ENCODE data around the gene PCIF1.
"Not testable (repeated sequence)": the region's sequence is repeated elsewhere in the genome, so short reads cannot be mapped to it uniquely, and the experiment has no call there.

The PCIF1 gene

DNA sequence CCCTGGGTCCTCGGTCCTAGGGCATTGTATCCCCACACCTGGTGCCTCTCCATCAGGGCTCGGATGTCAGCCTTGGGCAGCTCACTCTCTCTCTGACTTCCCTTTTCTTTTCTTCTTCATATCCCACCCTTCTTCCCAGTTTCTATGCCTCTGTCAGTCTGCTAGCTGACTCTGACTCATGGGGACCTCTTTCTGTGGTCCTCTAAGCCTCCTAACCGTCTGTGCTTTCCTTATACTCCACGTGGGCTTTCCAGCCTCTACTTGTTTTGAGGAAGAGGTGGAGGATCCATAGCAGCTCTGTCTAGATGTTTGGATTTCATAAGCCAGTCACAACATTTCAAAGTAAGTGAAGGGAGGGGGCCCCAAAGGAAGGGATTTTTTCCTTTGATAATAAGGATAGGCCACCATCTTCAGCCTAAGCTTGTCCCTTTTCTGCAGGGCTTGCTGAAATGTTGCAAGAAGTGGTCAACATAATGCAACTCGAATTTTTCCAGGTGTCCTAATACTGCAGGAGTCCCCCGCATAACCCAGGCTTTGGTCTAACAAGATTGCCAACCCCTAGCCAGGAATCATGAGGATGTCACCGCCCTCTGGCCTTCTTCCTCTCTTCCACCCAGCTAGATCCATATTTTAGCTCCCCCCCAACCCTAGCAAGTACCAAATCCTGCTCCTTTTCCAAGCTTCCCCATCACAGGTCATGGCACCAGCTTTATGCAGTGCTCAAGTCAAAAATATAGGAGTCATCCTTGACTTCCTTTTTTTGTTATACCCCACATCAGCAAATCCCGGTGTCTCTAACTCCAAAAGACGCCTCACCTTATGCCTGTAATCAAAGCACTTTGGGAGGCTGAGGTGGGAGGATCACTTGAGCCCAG is 13.8 kb upstream of the PCIF1 start:
- peak overlapping the region in 2 of 21 experiments; percentile 52 to 62 for H3K27ac ChIP-seq
- no peak overlapping the region for H3K4me3 ChIP-seq

DNA sequence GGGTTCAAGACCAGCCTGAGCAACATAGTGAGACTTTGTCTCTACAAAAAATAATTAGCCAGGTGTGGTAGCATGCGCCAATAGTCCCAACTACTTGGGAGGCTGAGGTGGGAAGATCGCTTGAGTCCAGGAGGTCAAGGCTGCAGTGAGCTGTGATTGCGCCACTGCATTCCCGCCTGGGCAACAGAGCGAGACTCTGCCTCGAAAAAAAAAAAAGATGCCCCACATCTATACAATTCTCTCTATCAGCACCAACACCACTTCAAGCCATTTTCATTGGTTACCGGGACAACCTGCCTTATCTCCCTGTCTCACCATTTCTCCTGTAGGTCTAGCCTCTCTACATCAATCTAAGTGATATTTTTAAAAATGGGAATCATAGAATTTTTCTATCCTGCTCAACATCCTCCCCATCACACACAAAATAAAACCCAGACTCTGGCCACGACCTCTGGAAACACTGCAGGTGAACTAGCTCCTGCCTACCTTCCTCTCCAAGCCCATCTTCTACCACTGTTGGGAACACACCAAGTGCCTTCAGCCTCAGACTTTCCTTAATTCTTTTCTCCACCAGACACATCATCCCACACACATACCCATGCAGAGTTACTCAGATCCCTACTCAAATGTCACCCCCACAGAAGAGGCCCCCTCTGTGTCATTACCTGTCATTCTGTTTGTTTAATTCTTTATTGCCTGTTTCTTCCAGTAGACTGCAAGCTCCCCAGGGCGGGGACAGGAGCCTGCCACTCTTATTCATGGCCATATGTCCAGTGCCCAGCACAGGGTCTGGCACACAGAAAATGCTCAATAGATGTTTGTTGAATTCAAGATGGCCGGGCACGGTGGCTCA is 12.9 kb upstream of the PCIF1 start:
- Histone ChIP-seq H3K27ac (no peak overlapping the region), H3K4me3 (no peak overlapping the region)

DNA sequence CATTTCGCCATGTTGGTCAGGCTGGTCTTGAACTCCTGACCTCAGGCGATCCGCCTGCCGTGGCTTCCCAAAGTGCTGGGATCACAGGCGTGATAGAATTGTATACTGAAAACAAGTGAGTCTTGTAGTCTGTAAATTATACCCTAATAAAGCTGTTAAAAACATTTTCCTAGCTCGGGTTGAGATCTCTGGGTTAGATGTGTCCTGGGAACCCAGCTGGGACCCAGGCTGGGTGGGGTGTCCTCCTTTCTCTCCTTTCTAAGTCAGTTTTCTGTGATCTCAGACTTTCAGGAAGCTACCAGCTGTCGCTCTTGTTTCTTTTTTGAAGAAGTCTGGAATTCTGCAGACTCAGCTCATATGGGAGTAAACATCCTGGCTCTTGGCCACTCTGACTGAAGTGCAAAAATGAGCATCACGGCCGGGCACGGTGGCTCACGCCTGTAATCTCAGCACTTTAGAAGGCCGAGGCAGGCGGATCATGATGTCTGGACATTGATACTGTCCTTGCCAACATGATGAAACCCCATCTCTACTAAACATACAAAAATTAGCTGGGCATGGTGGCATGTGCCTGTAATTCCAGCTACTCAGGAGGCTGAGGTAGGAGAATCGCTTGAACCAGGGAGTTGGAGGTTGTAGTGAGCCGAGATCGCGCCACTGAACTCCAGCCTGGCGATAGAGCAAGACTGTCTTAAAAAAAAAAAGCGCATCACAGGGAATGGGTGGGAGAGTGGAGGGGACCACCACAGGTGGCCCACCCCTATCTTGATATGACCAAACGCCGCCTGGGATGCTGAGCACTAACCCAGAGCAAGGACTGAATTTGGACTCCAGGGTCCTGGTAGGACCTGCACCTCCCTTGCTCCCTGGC is 9.9 kb upstream of the PCIF1 start:
- Histone ChIP-seq H3K27ac (peak overlapping the region in 15 of 21 experiments; percentile 35 to 72 (median 57)), H3K4me3 (no peak overlapping the region)

DNA sequence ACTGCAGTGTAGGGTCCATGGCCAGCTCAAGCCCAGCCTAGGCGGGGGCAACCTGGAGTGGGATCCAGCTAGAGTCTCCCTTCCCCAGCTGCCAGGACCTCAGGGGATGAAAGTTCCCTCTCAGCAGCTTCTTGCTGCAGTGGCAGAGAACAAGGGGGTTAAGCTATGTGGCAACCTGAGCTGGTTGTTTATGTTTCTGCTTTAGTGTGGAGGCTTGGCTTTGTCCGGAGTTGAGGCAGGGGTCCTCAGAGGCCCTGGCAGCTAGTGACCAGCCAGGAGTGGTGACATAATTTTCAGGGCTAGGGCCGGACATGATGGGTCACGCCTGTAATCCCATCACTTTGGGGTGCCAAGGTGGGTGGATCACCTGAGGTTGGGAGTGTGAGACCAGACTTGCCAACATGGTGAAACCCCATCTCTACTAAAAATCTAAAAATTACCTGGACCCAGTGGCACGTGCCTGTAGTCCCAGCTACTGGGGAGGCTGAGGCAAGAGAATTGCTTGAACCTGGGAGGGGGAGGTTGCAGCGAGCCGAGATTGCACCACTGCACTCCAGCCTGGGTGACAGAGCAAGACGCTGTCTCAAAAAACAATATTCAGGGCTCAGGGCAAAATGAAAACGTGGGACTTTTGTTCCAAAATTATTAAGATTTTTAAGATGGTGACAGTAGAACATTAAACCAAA is 8.5 kb upstream of the PCIF1 start:
- H3K4me3 ChIP-seq, result no peak overlapping the region
- H3K27ac ChIP-seq, result peak overlapping the region in 3 of 21 experiments; percentile 7 to 23 (median 15)

DNA sequence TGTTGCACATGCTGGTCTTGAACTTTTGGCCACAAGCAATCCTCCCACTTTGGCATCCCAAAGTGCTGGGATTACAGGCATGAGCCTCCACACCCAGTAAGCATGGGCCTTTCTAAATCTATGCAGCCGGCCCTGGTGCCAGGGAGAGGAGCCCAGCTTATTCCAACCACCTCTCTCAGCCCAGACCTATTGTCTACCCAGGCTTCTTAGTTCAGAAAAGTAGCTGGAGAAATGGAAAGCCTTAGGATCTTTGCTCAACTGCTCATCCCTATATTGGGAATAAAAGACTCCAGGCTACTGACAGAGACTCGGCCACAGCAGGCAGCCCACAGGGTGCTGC is 7.8 kb upstream of the PCIF1 start:
- no peak overlapping the region for H3K27ac ChIP-seq
- H3K4me3 ChIP-seq, result no peak overlapping the region

DNA sequence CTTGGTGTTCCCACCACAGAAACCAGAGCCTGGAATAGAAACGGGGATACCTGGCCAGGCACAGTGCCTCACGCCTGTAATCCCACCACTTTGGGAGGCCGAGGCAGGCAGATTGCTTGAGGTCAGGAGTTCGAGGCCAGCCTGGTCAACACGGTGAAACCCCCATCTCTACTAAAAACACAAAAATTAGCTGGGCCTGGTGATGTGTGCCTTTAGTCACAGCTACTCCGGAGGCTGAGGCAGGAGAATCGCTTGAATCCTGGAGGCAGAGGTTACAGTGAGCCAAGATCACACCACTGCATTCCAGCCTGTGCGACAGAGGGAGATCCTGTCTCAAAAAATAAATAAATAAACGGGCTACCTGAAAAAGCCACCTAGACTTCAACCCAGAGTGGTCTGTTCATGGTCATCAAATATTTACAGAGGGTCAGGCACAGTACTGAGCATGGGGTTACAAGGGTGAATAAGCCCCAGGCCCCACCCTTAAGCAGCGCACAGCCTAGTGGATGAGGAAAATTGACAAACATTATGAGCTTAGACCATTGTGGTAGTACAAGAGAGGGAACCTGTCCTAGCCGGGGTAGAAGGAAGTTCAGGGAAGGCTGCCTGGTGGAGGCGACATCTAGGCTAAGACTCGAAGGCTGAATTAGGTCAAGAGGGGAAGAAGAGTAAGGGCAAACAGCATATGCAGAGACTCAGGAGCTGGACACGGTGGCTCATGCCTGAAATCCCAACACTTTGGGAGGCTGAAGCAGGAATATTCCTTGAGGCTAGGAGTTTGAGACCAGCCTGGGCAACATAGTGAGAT is 7.2 kb upstream of the PCIF1 start:
- no peak overlapping the region for H3K4me3 ChIP-seq
- H3K27ac ChIP-seq, result no peak overlapping the region

DNA sequence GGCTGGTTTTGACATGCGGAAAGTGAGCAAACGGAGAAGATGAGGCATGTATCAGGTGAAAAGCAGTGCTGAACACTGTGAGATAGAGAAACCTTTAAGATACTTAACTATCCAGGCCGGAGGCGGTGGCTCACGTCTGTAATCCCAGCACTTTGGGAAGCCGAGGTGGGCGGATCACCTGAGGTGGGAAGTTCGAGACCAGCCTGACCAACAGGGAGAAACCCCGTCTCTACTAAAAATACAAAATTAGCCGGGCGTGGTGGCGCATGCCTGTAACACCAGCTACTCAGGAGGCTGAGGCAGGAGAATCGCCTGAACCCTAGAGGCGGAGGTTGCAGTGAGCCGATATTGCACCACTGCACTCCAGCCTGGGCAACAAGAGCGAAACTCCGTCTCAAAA is 2.8 kb upstream of the PCIF1 start:
- H3K27ac ChIP-seq, H3K4me3 ChIP-seq: not testable (repeated sequence)

DNA sequence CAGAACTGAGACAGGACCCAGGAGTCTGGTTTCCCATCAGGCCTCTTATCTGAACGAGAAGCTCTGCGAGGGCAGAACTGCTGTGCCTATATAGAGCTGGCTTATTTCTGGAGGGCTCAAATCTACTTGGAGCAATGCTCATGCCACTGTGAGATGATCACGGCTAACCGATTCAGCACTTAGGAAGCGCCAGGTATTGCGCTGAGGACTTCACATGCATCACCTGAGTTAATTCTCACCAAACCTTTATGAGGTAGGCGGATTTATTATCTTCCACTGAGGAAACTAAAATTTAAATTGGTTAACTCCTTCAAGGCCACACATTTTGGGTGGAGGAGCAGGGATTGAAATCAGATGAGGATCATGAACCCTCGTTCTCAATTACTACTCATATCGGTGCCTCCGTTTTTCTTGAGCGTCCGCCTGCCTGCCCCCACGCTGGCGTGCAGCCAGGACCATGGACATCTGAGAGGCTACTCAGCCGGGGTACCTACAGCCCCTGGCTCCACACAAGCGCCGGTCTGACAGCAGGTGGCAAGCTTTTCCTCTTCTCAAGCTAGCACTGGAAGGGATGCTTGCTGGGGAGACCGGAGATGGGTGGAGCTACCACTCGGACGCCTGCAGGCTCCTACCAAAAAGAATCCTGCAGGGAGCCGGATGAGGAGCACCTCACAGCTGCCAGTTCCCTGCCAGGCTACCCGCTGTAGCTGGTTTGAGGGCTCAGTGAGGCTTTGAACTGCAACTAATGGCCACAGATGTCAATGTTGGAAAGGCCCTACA is 1.0 kb upstream of the PCIF1 start:
- peak overlapping the region in 20 of 21 experiments; percentile 97 to 100 (median 100) for H3K27ac ChIP-seq
- H3K4me3 ChIP-seq, result peak overlapping the region; percentile 82 to 98 (median 94)

DNA sequence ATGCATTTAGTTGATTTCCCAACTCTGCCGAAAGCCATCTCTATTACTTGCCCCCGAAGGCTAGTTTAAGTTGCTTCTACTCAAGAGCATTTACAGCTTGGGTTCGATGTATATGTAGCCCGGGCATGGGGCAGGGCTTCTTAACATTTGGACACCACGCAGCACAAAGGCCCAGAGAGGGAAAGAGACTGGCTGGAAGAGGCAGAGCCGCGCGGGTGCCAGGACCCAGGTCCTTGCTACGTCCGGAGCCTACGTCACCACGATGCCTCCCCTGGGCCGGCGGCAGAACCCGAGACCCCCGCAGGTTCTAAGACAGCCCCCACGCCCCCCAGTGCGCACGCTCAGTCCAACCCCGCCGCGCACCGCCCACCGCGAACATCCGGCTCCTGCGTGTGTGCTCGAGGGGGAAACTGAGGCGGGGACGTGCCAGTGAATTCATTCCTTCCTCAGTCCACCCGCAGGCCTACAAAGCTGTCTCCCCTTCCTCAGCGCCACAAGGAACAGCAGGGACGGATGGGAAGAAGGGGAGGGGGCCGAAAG is 367 bp upstream of the PCIF1 start:
- peak overlapping the region; percentile 95 to 100 (median 100) for H3K27ac ChIP-seq

DNA sequence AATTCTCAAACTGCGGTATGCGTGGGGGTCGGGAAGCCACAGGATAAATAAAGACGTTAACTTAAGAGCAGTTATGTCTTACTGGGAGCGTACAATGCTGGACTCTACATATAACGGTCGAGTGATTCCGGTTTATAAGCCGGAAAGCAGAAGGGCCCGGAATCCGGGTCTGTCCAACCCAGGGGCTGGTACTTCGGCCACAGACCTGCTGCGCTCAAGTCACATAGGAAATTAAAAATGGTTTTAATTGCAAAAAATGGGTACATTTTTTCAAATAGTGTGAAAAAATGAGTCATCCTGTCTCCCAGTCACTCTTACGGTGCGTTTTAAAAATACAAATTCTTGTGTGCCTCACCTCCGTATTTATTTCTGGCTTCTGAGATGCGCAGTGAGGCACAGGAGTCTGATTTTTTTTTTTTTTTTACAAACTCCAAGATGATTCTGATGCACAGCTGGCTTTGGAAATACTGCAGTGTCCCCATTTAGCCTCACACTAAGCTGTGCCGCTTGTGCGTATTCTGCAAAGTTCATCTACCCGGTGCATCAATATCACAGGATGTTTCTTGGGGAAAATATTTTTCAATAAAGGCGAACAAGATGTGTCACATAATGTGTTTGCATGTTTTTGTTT is 1.0 kb downstream of the PCIF1 start:
- Histone ChIP-seq H3K4me3 (peak overlapping the region; percentile 82 to 98 (median 94)), H3K27ac (peak overlapping the region in 20 of 21 experiments; percentile 23 to 100 (median 100))

More for the DNA sequence above, 367 bp upstream of the PCIF1 start:
- H3K4me3 ChIP-seq, result peak overlapping the region; percentile 82 to 98 (median 94)

DNA sequence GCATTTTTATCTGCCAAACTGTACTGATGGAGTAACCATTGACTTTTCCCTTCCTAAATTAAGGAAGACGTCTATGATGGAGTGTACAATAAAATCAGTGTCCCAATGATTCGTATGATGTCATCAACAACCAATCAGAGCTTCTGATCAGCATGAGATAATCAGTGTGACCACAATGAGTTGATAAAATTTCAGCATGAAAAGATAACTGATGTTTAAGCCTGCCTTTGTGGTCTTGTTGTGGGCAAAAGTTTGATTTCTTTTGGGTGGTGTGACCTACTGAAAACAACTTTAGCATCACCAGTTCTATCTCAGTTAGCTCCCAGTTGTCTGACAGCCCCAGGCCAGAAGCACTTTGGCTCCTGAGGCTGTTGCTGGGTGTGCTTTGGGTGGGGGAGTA is 3.3 kb downstream of the PCIF1 start:
- no peak overlapping the region for H3K4me3 ChIP-seq
- no peak overlapping the region for H3K27ac ChIP-seq

DNA sequence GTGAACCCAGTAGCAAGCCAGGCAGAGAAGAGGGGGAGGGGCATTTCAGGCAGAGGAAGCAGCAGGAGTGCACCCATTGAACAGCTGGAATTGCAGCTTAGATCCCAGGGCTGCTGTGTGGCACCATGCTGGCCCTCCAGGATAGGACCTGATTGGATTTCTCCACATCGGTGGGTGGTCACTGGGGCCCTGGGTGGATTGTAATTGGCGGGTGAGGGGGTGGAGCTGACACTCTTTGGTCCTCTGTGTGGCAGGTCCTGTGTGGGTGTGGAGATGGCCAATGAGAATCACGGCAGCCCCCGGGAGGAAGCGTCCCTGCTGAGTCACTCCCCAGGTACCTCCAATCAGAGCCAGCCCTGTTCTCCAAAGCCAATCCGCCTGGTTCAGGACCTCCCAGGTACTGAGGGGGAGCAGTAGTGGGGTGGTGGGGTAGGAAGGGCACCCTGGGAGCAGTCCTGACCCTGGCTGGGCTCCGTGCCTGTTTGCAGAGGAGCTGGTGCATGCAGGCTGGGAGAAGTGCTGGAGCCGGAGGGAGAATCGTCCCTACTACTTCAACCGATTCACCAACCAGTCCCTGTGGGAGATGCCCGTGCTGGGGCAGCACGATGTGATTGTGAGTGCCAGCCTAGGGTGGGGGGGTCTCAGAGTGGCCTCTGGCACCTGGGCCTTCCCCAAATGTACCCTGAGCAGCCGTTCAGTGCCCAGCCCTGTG is 4.4 kb downstream of the PCIF1 start:
- H3K4me3 ChIP-seq, result no peak overlapping the region
- peak overlapping the region in 1 of 21 experiments; percentile 3 for H3K27ac ChIP-seq

DNA sequence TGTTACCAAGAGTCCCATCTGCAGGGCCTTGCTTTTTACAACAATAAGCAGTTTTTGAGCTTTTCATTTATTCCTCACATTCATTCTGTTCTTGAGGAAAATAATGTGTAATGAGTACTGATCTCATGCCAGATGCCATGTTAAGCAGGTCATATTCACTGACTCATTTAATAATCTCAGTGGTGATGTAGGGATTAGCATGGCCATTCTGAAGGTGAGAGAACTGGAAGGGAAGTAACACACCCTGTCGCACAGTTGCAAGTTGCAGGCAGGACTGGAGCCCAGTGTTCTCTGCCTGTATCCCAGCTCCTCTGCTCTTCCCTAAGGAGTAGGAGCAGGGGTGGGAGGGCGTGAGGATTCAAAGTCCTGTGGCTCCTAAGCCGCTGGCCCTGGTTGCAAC is 5.6 kb downstream of the PCIF1 start:
- H3K4me3 ChIP-seq, result no peak overlapping the region
- H3K27ac ChIP-seq, result no peak overlapping the region

DNA sequence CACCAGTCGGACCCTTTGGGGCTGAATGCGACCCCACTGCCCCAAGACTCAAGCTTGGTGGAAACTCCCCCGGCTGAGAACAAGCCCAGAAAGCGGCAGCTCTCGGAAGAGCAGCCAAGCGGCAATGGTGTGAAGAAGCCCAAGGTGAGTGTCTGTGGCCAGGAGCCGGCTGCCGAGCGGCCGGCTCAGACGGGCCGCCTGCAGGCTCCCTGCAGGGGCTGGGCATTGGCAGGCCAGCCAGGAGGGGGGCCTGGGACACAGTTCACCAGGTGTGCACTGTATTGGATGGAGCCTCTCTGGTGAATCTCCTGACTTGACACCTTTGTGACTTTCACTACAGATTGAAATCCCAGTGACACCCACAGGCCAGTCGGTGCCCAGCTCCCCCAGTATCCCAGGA is 6.0 kb downstream of the PCIF1 start:
- no peak overlapping the region for H3K27ac ChIP-seq
- no peak overlapping the region for H3K4me3 ChIP-seq

DNA sequence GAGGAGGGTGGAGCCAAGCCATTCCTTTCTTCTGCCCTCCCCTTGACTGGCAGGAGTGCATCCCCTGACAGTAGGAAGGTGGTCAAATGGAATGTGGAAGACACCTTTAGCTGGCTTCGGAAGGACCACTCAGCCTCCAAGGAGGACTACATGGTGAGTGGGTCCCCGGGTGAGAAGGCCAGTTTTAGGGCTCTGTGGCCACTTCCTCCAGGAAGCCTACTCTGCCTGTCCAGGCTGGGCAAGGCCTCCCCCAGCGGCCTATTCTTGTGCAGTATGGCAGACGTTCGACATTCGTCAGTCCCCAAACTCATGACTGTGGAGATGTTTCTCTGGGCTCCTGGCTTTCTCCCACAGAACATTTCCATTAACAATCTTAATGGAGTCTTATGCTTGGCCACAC is 9.1 kb downstream of the PCIF1 start:
- H3K27ac ChIP-seq, result peak overlapping the region in 2 of 21 experiments; percentile 34 to 59
- no peak overlapping the region for H3K4me3 ChIP-seq

All from skin epidermis (tissue), 12 donors.